HG02970 (cell line): Measurements from ENCODE around the gene LRP1B.
"Not testable (repeated sequence)": the region's sequence is repeated elsewhere in the genome, so short reads cannot be mapped to it uniquely, and the experiment has no call there.

Experiments used
- ATAC-seq: cut with Tn5 transposase; IDR thresholded peaks from one replicate; pipeline ENCODE4 v1.9.1; 2021; ENCODE audit warnings: mild to moderate bottlenecking, moderate library complexity, moderate number of reproducible peaks; ENCODE audit not compliant: unreplicated experiment, low FRiP score

LRP1B gene

DNA sequence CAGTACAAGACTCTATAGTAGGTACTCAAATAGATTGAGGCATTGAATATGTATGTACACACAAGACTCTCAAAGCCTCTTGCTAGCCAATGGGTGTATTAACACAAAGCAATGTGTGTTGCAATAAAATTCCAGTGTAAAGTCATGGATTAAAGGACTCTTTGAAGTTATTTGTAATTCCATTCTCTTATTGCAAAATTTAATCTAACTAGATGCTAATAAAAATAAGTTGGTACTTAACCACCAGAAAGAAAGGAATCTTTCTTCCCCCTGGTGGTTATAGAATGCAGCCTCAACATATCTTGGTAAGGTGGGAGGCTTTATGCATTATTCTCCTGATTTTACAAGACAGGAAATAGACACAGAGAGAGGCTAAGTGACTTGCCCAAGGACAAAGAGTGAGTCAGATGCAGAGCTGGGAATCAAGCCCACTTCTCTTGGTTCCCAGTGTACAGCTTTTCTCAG, 18.0 kb downstream of the LRP1B start:
- ATAC-seq, result no peak

DNA sequence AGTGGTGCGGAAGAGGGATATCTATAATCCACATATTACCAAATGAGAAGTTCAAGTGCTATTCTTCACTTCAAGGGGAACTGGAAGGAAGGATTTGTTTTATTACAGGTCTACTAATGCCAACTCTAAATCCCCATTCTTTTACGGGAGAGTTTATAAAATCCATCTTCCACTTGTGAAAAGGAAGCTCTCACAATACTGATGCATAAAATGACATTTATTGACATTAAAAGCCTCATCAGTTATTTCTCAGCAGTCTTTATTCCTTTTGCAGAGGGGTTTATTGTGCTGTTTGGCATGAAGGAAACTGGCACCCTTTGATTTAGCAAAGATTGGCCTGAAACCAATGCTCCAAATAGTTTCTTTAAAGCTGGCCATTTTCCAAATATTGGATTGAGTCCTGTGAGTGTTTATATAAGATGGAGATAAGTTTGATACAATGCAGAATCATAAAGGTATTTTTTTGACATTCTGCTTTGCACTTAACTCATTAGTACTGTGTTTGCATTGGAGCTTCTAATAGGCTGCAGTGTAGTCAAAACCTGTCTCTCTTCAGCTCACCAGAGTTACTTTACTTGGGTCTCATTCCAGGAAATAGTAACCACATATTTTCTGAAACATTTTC, 26.6 kb downstream of the LRP1B start:
- no peak for ATAC-seq

DNA sequence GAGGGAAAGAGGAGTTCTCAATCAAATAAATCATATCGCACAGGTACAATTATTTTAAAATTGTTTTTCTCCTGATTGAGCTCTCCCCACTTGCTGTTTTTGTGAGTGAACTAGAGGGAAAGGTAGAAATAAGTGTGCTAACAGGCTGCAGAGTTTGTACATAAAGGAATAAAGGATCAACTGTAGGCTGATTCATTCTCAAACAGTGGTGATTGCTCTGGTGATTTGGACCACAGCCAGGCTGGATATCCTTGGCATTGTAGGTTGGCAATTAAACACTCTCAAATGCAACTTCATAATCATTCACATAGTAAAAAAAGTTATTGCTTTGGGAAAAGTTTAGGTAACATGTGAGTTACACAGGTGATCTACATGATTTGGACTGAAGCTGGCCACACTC, 29.8 kb downstream of the LRP1B start:
- no peak for ATAC-seq

DNA sequence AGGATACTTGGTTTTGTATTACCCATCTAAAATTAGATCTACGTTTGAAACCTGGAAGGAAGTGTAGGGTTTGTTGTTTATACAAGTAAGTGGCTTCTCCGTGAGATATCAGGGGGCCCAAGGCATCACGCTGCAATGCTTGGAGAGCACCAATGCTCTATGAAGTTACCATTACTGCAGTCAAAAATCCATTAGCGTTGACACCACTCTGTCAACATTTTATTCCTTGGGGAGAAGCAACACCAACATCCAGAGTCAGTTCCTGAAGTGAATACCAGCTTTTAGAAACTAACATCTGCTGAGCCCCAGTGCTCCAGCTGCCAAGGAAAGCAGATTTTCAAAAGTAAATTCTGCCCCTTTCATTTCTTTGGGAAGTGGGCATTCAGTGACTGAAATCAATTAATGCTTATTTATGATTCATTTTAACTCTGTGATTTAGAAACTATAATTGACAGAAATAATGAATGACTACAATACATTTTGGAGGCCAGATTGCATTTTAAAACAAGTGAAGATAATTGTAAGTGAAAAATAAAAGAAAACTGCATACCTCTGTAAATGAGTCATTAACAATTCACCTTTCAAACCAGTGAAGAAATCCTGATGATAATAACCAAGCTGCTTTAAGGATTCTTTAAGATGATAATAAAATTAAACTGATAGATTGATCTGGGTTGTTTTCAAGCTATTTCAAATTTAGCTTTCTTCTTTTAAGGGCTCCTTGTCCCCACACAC, 30.5 kb downstream of the LRP1B start:
- ATAC-seq, result no peak

DNA sequence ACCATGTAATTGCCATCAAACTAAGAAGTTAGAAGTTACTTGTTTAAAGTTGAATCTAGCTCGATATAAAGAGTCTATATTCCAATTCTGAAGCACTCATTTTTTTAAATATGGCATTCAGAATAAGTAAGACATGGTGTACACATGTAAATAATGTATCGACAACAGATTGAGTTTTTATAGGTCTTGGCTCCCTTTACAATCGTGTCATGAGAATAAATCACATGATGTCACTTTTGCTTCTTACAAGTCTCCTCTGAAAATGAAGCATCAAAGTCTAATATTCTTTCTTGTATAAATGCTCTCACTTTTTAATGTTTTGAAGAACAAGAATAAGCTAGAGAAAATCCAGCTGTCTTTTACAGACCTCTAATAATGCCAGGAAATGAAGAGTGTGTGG, 33.1 kb downstream of the LRP1B start:
- no peak for ATAC-seq

DNA sequence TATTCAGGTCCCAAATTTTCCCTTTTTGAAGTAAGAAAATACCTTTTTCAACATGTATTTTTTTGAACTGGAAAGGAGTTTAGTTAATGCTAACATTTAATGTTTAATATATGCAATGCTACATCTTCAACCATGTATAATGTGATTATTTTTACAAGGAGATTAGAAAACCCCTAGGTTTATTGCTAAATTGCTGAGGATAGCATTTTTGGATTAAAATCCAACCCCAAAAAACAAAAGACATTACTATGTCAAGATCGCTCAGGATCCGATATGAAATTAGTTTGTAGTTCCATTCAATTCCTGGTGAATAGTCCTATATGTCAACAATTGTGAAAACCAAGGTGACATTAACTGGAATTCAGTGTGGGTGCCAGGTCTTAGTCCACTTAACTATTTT, 35.2 kb downstream of the LRP1B start:
- ATAC-seq, result no peak

DNA sequence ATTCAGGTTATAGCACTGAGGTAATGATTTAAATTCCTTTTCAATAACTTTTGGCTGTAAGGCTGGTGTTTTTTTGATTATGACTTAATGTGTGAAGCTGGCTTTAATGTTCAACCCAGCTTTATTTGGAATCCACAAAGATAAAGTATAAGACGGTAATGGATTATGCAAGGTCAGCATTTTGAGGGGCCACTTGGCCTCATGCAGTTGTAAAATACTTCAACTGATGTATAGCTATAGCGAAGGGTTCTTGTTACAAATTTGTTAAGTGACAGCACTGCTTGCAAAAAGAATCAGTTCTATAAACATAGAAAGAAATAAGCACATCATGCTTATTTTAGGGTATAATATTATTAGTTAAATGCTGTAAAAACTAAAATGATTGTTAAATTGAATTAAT, 36.6 kb downstream of the LRP1B start:
- ATAC-seq, result no peak

DNA sequence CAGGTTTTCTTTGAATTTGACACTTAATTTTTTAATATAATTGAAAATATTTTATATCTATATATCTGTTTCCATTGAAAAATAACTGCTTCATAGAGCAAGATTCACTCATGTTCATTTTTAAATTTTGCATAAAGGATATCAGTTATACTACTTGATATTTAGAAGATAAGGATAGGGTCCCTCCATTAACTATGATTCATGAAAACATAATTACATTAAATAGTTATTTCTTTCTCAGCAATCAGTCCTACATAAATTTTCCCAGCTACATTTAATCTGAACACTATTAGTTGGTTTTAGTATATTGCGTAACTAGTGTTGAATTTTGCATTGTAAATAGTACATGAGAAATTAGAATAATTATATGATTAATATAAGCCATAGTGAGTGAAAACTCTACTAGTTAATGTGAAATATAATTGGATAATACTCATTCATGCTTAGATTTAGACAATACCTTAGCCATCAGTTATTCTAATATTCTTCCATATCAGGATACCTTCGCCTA, 42.7 kb downstream of the LRP1B start:
- no peak for ATAC-seq

DNA sequence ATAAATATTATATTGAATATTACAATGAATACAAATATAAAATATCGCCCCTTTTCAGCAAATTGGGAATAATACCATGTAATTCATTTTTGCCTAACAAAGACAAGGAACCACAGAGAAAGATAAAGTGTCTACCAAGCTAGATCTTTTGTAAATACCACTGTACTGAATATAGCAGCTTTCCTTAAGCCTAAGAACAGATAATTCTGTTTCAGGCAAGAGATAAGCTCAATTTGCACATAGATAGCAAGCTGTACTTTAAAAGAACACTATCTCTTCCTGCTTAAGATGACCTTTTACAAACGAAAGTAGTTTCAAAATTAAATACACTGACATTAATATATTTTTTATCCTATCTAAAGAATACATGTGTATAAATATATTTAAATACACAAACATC, 43.2 kb downstream of the LRP1B start:
- not testable (repeated sequence) for ATAC-seq

DNA sequence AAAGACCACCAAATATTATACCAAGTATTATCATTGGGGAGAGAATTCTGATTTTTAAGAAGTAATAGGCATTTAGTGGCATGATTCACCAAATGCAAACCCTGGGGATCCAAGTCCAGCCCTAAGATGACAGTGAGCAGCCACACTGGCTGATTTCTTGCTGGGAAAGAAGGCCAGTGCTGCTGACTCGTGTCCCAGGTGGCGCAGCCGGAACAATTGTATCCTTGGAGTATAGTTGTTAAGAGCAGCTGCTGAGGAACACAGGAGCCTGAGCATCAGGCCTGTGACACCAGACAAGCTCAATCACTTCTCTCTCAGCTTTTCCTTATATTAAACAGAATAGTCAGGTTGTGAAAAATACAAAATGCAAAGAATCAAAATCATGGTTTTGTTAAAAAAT, 48.4 kb downstream of the LRP1B start:
- no peak for ATAC-seq

DNA sequence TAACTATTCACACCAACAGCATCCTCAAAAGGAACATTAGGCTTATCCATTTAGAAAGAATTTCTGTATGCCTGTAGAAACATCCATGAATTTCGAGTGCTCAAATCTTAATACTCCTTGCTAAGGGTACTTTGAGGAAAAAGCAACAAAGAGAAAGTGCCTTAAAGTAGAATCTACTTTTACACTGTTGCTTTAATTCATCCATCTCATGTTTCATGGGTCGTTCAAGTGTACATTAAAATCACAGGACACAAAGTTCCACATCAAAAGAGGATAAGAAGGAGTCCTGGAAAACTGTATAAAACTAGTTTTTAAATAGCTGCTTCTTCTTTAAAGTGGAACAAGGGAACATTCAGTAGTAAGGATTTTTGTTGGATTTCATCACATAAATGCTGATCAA, 54.5 kb downstream of the LRP1B start:
- ATAC-seq, result no peak

DNA sequence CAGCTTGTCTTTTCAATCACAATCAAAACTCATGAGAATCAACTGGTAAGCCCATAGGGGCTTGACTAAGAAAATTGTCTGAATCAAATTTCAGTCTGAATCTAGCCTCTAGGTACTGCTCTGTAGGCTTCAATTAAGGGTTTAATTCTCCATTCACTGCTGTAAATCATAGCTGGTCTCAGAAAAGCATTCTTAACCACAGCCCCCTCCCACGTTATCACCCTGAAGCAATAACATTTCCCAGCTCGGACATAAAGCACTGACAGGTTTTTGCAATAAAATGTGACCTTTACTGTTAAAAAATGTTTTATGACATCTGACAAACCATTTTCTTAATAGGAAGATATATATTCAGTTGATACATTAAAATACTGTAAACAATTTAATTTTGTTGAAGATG, 55.0 kb downstream of the LRP1B start:
- ATAC-seq, result no peak

DNA sequence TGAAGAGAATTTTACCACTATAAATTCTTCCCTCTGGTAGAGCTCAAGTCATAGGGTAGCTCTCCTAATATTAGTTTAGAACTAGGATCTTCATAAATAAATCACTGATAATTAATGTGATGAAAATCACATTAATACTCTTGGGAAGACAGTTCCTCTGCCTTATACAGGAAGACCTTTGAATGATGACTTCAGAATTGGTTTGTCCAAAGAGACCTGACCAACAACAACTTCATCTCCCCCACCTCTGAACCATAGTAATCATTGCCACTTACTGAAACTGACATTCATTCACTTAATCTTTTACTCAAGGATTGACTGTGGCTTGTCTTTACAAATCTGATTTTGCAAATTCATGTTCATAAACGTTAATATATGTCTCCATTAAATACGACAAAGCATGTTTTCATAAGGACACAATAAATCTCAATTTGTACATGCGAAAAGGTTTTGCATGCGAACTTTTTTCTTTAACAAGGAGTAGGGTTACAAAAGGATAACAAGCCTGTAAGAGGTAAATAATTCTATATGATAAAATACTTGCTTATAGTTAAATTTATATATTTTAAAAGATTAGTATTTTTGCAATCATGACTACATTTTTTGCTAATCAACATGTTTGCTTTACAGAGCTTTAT, 61.4 kb downstream of the LRP1B start:
- ATAC-seq, result no peak

DNA sequence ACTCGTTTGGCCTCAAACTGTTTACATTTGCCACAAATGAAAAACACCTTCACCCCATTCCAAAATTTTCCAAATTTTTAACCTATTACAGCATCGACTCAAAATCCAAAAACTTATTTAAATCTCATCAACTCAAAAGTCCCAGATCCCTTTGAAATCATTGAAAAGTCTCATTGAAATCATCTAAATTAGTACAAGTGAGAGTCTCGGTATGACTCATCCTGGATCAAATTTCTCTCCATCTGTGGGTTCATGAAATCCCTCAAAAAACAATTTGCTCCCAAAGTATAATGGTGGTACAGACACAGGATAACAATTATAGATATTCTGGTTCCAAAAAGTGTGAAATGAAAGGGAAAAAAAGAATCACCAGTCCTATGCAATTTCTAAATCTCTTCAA, 65.1 kb downstream of the LRP1B start:
- ATAC-seq, result no peak

DNA sequence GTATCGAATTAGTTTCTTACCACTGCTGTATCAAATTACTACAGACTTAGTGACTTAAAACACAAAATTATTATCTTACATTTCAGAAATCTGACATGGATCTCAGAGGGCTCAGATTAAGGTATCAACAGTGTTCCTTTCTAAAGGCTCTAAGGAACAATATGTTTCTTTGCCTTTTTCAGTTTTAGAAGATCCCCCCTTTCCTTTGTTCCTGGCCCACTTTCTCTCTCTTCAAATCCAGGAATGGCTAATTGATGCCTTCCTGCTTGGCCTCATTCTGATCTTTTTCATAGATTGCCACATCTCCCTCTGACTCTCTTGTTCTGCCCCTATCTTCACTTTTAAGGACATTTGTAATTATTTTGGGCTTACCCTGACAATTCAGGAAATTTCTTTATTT, 65.7 kb downstream of the LRP1B start:
- no peak for ATAC-seq

DNA sequence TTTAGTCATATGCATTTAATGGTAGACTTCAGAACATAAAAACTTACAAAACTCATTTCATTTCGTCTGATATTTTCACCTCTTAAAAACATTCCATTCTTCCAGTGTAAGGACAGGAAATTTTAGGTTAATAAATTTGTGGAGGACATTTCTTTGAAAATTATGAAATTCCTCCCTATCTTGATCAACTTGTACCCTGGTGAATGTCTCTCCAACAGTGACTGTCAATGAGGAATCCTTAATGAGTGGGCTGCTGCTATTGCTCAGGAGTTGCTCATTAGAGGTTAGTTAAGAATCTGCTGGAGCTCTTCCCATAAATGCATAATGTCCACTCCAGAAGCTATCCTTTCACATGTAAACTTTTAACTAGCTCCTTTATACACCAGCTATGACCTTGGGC, 69.1 kb downstream of the LRP1B start:
- no peak for ATAC-seq

DNA sequence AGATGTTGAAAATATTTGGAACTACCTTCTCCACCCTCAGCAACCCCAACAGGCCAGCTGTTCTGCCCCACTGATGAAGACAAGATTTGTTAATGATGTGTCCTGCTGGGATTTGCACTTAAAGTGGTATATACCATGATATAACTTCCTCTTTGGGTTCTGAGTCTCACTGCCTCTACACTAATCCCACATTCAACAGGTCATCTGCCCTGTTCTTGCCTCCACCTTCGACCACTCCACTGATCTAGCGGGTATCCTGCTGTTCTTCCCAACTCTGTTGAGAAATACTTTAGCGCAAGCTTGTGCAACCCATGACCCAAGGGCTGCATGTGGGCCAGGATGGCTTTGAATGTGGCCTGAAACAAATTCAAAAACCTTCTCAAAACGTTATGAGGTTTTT, 72.7 kb downstream of the LRP1B start:
- ATAC-seq, result no peak

DNA sequence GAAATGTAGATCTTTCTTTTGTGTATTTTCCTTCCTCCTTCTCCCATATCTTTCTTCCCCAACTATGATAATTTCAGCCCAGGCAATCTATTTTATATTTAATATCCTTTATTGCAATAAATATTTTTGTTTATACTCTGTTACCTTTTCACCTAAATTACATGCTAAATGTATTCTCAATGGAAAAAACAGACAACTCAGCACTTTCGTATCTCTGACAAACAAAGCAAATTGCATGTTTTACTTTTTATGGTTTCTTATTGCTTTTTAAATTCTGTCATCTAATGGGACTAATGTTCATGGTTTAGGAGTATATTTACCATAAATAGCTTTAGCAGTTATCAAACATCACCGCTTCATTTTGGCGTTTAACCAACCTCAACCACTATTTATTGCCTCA, 74.0 kb downstream of the LRP1B start:
- no peak for ATAC-seq

DNA sequence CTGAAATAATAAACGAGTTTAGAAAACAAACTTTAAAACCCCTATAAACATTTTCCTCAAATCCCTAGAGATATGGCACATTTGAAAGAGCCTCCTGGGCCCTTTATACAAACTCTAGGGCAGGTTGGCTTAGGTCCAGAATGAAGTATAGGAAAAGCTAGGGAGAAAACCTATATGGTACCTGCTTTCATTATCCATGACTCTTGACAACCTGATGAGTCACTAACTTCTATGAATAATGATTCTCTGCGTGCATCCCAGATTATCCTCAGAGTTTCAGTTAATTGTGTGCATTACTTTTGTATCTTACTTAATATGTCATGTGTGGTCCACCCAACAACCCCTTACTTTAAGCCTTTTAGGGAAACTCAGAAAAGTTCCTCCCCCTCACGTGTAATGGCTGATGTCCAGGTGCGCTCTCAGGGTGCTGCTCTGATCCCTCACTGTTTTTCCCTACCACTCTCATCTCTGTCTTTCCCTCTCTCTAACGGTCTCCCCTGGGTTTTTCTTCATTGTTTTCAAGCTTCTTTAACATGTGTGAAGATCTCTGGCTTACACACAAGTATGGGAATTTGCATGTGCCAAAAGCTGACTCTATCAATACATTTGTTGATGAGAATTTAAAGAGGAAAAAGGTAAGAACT, 78.5 kb downstream of the LRP1B start:
- no peak for ATAC-seq

DNA sequence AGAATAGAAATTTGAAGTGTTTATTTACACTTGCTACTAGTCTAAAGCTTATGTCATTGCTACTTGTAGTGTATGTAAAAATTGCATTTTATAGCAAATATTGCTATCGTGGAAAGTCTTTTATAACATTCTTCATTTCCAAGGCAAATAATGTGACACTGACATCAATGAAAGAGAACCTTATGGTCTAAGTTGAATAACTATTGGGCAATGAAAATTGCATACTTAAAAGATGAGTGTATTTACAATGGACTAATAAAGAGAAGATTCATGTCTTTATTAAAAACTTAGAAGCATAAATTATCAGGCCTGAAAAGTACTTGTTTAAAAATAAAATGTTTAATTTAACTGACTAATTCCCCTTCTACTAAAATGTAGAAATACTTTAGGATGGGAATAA, 82.2 kb downstream of the LRP1B start:
- ATAC-seq, result no peak

DNA sequence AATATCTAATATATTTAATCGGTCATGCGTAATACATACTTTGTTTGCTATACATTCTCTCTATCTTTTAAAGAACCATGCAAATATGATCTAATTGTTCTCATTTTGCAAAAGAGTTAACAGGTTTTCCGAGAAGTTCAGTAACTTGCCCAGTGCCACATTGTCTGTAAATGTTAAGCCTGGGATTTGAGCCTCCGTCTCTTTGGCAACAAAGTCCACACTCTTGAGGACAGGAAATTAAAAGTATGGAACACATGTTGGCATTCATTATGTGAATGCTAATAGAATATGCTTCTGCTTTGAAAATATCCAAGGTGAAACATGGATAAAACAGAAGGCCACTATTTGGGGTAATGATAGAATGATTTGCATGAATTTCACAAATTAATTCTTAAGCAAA, 85.2 kb downstream of the LRP1B start:
- no peak for ATAC-seq
